ENCODE data around the gene KBTBD13.

DNA sequence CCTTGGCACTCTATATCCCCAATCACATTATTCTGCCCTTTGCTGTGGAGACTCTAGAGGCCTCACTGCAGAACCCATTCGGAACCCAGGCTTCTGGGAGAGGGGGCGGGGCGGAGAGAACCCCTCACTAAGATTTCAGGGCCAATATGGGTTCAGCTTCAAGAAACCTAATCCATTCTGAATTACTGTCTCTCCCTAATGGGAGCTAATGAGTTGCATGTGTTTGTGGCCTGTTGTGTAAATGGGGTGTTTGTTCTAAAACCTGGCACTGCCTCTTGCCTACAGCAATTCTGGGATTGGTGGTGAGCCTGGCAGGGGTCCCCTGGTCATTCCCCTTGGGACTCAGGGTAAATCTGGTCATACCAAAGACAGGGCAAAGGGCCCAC is 8.2 kb upstream of the KBTBD13 start:
- TF ChIP-seq CTCF (conservative IDR thresholded peaks at IDR 0.05; ENCODE audit: low read length) (no peak), EZH2phosphoT487 (IDR thresholded peaks at IDR 0.05; ENCODE audit: borderline replicate concordance) (no peak)
